GM12878 (cell line): ENCODE measurements around the gene MISP3. TPM values are rescaled to one million over a fixed set of nuclear protein-coding genes. Genes with fewer than 3 reads are reported as not detected.

Experiments used
- ASH2L ChIP-seq: fragments of 300-600, 200-600 bp; sonication (generic); IDR thresholded peaks from 2 replicates; pipeline ENCODE4 v1.6.1; 2017; ENCODE audit warnings: low read depth, mild to moderate bottlenecking, borderline replicate concordance
- BRCA1 ChIP-seq: IDR thresholded peaks from 2 replicates; pipeline ENCODE4 v1.6.1; 2011; ENCODE audit warnings: low read depth, low read length, improper control_type of control experiment
- IKZF2 ChIP-seq, 2 experiments: fragments of 450-650 bp; IDR thresholded peaks; 2 replicates each; pipeline ENCODE4 v1.6.1; 2017; ENCODE audit warnings: mild to moderate bottlenecking in 2 of 2, moderate library complexity in 2 of 2
- JUNB ChIP-seq: IDR thresholded peaks from 2 replicates; pipeline ENCODE4 v1.6.1; 2016; ENCODE audit warnings: antibody characterized with exemption, mild to moderate bottlenecking
- LARP7 ChIP-seq: fragments of 450-650 bp; IDR thresholded peaks from 2 replicates; pipeline ENCODE4 v1.6.1; 2017; ENCODE audit warnings: mild to moderate bottlenecking
- RAD21 ChIP-seq: IDR thresholded peaks from 2 replicates; pipeline ENCODE4 v1.6.1; 2011; ENCODE audit warnings: mild to moderate bottlenecking, low read depth, low read length, moderate library complexity; ENCODE audit not compliant: insufficient read depth
- RB1 ChIP-seq: fragments of 450-650 bp; formaldehyde crosslinking; IDR thresholded peaks from 2 replicates; pipeline ENCODE4 v1.6.1; 2017; ENCODE audit warnings: mild to moderate bottlenecking, borderline replicate concordance
- RBBP5 ChIP-seq: fragments of 200-600 bp; sonication (generic); conservative IDR thresholded peaks from 2 replicates; pipeline ENCODE4 v1.6.1; 2016
- RELA ChIP-seq: fragments of 450-650 bp; IDR thresholded peaks from 2 replicates; pipeline ENCODE4 v1.8.0; 2014; ENCODE audit warnings: borderline replicate concordance; ENCODE audit not compliant: partially characterized antibody
- SRF ChIP-seq, 2 experiments: IDR thresholded peaks; 2 replicates each; pipeline ENCODE4 v1.6.1; 2011; ENCODE audit warnings: low read depth in 2 of 2, low read length in 2 of 2, mild to moderate bottlenecking in 1 of 2, moderate library complexity in 1 of 2
- polyA plus RNA-seq, 11 experiments: library from polyadenylated mRNA; depleted of rRNA in 4 of 11; unstranded in 6 of 11; stranded (reverse) in 5 of 11; fragments of >200 nt; fragmentation: Nextera tagmentation in 4 of 11; fragmentation: Illumina TruSeq in 1 of 11; extraction: Ambion mirVana in 4 of 11; extraction: Trizol in 1 of 11; gene quantifications; 1 replicate in 1 of 11; 2 replicates in 10 of 11; pipeline versions ENCODE4 v1.2.1 to v1.2.3, GENCODE V29; 2011 to 2016; ENCODE audit warnings: inconsistent platforms in 2 of 11, missing spikeins in 2 of 11, low read depth in 1 of 11
- total RNA-seq, 4 experiments: library from RNA; depleted of rRNA in 3 of 4; stranded (reverse); fragments of >200 nt in 3 of 4; fragmentation: Illumina TruSeq in 1 of 4; extraction: Trizol in 1 of 4; gene quantifications; 2 replicates each; pipeline versions ENCODE4 v1.2.1 to v1.2.3, GENCODE V29; 2013 to 2021
- TF ChIP-seq, protein P1 (sequence below): fragments of 450-650 bp; IDR thresholded peaks from 2 replicates; pipeline ENCODE4 v1.6.1; 2017; ENCODE audit warnings: borderline replicate concordance
- TF ChIP-seq, protein P2 (sequence below): IDR thresholded peaks from 2 replicates; pipeline ENCODE4 v1.6.1; 2011; ENCODE audit warnings: low read depth, low read length, improper control_type of control experiment, borderline replicate concordance

Gene MISP3
- total and polyA plus RNA-seq, 10 of the 15 experiments (the other 5 are each of a cell fraction or from before 2014, with no cell fraction given) = 0.07 to 1.4 (median 0.64) TPM

DNA sequence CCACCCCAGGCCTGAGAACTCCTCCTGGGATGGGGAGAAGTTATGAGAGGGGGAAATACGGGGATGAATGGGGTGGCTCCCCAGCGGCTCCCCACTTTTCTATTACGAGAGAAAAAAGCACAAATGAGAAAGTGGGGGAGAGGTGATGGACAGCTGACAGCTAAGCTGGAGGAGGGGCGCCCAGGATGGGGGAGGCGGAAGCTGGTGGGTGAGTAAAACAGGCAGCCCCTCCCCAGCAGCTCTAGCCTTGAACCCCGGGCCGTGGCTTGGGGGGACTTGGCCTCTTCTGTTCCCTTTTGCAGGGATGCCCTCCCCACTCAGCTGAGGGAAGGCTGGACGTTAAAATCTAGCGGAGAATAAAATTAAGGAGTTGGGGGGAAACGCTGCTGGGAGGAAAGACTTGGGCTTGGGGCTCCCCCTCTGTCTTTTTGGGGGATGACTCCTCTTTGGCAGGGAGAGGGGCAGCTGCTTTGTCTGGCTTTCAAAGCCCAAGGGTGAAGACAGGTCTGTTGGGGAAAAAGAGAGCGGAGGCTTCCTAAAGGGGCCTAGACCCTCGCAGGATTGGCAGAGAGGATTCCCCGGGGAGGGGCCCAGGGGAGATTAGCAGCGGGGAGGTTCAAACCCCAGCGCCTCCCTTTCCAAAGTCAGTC, 19.4 kb downstream of the MISP3 start (continued):
- TF ChIP-seq RAD21 (no peak), ASH2L (no peak), RELA (no peak), BRCA1 (no peak), SRF (IDR thresholded peaks at IDR 0.05; ENCODE audit: low read depth in 2 of 2, low read length in 2 of 2) (no peak), RBBP5 (no peak), RB1 (no peak), IKZF2 (IDR thresholded peaks at IDR 0.05) (peak; percentile 13 to 15; a peak in 1 of 4 replicates), JUNB (peak; percentile 11; the same call in 1 of the 2 replicates), LARP7 (no peak)
- TF ChIP-seq, protein P1, sequence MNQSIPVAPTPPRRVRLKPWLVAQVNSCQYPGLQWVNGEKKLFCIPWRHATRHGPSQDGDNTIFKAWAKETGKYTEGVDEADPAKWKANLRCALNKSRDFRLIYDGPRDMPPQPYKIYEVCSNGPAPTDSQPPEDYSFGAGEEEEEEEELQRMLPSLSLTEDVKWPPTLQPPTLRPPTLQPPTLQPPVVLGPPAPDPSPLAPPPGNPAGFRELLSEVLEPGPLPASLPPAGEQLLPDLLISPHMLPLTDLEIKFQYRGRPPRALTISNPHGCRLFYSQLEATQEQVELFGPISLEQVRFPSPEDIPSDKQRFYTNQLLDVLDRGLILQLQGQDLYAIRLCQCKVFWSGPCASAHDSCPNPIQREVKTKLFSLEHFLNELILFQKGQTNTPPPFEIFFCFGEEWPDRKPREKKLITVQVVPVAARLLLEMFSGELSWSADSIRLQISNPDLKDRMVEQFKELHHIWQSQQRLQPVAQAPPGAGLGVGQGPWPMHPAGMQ = no peak
- TF ChIP-seq, protein P2, sequence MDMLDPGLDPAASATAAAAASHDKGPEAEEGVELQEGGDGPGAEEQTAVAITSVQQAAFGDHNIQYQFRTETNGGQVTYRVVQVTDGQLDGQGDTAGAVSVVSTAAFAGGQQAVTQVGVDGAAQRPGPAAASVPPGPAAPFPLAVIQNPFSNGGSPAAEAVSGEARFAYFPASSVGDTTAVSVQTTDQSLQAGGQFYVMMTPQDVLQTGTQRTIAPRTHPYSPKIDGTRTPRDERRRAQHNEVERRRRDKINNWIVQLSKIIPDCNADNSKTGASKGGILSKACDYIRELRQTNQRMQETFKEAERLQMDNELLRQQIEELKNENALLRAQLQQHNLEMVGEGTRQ = no peak
